A673 (cell line): Measurements from ENCODE around the gene CYSTM1.

Experiments
- EZH2 ChIP-seq: fragments of 200-600 bp; sonication (generic); IDR thresholded peaks from 2 replicates; pipeline ENCODE4 v1.6.1; 2017; ENCODE audit warnings: borderline replicate concordance, low read depth, mild to moderate bottlenecking, mixed read lengths, antibody characterized with exemption, low read length; ENCODE audit not compliant: poor library complexity, severe bottlenecking
- TF ChIP-seq, protein P1 (sequence below): fragments of 300-800, 200-600 bp; sonication (generic); conservative IDR thresholded peaks from 2 replicates; pipeline ENCODE4 v1.5.1; 2017; ENCODE audit warnings: low read depth, mild to moderate bottlenecking, antibody characterized with exemption, low read length, moderate library complexity, mixed read lengths

DNA sequence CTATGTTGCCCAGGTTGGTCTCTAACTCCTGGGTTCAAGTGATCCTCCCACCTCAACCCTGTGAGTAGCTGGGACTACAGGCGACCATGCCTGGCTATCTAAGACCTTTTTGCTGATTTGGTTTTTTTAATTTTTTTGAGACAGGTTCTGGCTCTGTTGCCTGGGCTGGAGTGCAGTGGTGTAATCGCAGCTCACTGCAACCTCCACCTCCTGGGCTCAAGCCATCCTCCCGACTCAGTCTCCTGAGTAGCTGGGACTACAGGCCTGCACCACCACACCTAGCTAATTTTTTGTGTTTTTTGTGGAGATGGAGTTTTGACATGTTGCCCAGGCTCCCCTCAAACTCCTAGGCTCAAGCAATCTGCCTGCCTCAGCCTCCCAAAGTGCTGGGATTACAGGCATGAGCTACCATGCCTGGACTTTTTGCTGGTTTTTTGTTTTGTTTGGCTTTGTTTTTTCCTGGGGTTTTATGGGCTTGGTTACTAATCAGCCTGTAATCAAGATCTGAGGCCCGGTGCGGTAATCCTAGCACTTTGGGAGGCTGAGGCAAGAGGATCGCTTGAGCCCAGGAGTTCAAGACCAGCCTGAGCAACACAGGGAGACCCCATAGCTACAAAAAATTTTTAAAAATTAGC lies 3.6 kb downstream of the CYSTM1 start:
- TF ChIP-seq EZH2, result no peak
- TF ChIP-seq, protein P1, sequence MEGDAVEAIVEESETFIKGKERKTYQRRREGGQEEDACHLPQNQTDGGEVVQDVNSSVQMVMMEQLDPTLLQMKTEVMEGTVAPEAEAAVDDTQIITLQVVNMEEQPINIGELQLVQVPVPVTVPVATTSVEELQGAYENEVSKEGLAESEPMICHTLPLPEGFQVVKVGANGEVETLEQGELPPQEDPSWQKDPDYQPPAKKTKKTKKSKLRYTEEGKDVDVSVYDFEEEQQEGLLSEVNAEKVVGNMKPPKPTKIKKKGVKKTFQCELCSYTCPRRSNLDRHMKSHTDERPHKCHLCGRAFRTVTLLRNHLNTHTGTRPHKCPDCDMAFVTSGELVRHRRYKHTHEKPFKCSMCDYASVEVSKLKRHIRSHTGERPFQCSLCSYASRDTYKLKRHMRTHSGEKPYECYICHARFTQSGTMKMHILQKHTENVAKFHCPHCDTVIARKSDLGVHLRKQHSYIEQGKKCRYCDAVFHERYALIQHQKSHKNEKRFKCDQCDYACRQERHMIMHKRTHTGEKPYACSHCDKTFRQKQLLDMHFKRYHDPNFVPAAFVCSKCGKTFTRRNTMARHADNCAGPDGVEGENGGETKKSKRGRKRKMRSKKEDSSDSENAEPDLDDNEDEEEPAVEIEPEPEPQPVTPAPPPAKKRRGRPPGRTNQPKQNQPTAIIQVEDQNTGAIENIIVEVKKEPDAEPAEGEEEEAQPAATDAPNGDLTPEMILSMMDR, result no peak
